ENCODE data around the gene PGAM5.
"Not testable (repeated sequence)": the region's sequence is repeated elsewhere in the genome, so short reads cannot be mapped to it uniquely, and the experiment has no call there.

The PGAM5 gene

DNA sequence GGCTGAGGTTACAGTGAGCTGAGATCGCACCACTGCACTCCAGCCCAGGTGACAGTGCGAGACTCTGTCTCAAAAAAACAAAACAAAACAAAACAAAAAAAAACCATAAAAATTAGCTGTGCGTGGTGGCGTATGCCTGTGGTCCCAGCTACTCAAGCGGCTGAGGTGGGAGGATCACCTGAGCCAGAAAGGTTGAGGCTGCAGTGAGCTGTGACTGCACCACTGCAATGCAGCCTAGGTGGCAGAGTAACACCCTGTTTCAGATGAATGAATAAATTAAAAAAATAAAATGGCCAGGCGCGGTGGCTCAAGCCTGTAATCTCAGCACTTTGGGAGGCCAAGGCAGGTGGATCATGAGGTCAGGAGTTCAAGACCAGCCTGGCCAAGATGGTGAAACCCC lies 43.0 kb downstream of the PGAM5 start:
- not testable (repeated sequence) for DNase-seq

DNA sequence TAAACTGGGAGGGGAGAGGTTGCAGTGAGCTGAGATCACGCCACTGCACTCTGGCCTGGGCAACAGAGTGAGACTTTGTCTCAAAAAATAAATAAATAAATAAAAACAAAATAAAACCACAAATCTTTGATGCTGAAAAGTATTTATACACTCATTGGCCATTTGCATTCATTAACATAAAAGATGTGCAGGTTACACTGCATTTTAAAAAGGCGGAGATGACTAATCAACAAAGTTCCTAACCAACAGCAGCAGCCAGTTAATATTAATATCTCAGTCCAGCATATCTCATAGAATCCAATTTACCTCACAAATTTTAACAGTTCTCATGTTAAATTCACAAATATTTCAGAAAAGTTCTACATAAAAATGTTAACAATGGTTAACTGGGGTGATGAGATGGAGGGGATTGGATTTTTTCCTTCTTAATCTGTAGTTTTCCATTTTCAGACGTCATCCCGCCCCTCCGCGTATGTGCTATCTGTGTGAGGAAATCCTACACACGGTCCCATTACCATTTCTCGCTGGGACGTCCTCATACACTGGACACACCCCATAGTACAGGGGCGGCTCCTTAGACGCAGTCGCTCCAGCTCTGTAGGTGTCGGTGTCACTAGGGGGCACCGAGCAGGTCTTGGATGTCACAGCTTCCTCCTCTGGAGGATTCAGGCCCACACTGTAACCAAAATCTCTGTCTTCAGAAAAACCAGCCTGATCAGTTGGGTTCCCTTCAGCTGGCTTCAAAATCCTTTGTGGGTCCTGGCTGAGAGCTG lies 43.7 kb downstream of the PGAM5 start:
- DNase-seq = no peak

DNA sequence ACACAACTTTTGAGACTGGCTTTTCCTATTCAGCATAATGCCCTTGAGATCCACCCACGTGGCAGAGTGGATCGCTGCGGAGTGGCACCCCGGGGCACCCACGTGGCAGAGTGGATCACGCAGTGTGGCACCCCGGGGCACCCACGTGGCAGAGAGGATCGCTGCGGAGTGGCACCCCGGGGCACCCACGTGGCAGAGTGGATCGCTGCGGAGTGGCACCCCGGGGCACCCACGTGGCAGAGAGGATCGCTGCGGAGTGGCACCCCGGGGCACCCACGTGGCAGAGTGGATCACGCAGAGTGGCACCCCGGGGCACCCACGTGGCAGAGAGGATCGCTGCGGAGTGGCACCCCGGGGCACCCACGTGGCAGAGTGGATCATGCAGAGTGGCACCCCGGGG lies 48.2 kb downstream of the PGAM5 start:
- not testable (repeated sequence) for DNase-seq

DNA sequence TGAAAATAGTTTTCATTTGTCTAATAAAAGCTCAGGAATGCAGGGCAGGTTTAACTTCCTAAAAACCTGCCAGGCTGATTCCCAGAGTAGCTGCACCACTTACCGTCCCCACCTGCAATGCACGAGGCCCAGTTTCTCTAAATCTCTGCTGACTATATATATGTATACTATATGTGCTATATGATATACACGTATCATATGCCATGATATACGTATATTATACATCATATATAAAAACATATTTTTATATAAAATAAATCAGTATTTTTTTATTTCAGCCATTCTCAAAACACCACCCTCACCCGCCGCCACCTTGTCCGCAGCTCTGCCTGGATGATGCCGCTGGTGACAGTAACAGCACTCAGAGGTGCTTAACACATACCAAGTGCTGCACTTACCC lies 48.7 kb downstream of the PGAM5 start:
- DNase-seq = no peak

DNA sequence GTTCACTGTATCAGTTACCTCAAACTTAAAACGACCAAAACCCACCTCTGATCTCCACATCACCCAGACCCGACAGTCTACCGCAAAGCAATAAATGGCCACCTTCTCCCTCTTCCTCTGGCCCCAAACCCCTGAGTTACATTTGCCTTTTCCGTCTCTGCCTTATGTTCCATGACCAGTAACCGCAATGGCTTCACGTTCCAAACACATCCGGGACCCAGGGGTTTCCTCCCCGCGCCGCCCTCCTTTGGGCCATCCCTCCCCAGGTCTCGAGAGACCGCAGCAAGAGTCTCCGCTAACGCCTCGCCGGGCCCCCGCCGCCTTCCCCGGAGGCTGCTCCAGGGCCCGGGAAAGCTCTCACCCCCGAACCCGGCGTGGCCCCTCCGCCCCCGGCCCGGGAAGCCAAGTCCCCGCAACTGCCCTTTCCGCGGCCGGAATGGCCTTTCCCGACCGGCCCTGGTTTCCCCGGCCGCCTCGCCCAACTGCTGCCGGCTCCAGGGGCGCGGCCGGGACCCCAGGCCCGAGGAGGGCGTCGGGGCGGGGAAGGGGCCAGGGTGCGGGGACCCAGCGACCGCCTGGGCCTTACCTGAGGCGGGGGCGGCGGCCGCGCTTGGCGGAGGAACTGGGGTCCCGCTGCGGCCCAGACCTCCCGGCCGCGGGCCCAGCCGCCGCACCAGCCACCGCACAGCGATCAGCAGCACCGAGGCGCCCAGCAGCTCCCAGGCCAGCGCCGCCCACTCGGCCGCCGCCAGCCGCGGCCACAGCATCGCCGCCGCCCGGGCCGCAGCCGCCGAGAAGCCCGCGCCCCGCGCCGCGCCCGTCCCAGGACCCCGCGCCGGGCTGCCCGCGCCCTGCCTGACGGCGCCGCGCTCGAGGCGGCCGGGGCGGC lies 50.6 kb downstream of the PGAM5 start, which contains the start of gene ANKLE2:
ANKLE2 (minus strand) TSS at position 801 of the 889 bp plus-strand sequence; CDS start at position 767, 34 bp downstream.
- DNase-seq = peak; percentile 58 to 71 (median 69)

DNA sequence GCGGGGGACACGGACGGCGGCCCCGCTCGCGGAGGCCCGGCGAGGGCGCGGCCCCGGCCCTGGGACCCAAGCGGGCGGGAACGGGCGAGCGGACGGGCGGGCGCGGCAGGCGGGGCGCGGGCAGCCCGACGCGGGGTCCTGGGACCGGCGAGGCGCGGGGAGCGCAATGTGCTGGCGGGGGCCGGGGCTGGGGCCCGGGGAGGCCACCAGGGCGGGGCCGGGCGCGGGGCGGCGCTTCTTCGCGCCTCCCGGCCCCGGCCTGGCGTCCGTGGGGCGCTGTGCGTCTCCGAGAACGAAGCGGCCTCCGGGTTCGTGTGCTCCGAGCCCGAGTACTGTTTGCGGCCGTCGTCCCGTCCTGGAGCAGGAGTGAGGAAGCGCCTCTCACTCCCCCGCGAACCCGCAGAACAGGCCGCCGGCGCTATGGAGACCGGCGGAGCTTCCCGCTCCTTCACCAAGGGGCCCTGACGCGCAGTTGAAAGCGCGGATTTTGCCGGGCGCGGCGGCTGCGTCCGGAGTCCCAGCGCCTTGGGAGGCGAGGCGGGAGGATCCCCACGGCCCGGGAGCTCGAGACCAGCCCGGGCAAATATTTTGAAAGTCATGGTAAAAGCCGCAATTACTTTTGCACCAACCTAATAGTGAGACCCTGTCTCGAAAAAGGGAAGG lies 51.4 kb downstream of the PGAM5 start:
- peak; percentile 90 to 92 (median 91) for DNase-seq

DNA sequence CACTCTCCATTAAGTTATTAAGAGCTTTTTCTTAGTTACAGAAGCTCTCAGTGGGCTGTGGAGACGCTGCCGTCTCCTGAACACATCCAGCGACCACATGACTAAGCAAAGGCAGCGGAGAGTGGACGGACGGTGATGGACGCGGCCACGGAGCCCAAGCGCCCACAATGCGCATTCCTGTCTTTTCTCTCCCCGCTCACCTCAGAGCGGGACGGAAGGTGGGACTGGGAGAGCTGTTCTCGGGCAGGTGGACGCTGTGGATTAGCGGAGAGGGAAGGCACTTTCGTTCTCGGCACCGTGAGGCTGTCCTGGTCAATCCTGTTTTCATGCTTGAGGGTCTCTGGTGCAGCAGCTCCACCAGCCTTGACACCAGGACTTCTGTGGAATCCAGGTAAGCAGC lies 53.6 kb downstream of the PGAM5 start:
- DNase-seq = no peak

DNA sequence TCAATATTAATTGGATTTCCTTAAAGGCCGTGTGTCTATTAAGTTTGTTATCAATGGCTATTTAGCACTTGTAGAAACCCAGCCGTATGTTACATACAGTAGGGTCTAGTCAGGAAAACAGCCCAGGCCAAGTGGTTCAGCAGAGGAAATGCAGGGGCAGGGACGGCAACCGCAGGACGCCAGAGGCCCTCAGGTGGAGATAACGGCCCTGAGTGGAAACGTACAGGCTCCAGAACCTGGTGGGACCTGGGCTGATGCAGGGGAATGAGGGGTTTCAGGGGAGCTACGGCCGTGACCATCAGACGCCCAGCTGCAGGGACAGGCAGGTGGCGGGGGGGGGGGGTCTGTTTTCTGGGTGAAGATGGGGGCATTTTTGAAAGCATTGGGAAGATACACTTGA lies 54.7 kb downstream of the PGAM5 start:
- DNase-seq = no peak

DNA sequence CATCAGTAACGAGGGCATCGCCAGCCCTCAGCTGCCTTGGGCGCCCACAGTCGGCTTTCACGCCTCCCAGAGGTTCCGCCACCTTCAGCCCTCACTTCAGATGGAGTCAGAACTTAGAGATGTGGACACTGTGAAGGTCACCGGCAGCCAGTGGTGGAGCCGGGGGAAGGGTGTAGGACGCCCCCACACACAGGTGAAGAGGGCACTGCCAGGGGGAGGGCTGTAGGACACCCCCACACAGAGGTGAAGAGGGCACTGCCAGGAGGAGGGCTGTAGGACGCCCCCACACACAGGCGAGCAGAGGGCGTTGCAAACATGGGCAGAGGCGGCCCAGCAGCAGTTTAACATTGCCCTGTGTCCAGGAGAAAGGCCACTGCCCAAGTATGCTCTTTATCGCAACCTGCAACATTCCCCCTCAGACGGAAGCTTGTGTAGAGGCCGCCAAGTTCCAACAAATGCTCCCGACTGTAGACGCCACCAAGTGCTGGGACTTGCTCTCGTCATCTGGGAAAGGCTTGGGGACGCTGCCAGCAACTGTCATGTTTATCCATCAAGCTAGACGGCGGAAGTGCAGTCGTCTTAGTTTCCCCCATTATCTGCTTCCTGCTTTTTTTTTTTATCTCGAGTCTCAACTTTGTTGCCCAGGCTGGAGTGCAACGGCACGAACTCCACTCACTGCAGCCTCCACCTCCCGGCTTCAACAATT lies 55.9 kb downstream of the PGAM5 start:
- no peak for DNase-seq

DNA sequence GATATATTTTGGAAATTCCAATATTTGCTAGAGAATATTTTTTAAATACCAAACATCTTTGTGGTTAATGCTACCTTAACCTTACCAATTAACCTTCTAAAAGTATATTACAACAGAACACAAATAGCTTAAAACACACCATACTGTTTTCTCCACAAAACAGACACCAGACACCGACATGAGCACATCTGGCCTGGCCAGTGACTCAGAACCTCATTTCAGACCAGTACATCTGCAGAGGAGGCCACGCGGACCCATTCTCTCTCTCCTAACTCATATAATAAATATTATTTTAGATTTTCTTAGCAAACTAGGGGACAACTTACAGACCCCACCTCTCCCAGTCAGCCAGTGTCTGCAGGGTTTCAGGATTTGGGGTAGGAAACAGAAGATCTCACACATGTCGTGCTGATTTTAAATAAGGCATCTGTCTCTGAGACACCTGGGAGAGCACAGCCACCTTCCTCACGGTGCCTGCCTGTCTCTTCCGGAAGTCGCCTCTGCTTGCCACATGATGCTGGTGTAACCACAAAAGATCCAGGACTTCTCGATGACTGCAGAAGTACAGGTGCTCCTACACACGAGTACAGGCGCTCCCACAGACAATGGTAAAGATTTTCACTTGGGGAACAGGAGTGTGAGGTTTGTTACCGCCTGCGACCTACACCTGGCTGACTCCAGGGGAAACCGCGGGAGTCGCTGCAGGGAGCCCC lies 60.6 kb downstream of the PGAM5 start:
- DNase-seq = no peak

All from NCI-H1417 (cell line).